Mesothelial cell of epicardium (in vitro differentiated cells): ENCODE data around the gene JUND. TPM values are rescaled to one million over a fixed set of nuclear protein-coding genes. Genes with fewer than 3 reads are reported as not detected.
A peak's percentile ranks its signal among the peaks of the same experiment; 100 is the strongest.

ENCODE experiments used
- DNase-seq, 2 experiments: peaks; one replicate each; pipeline ENCODE4 v3.0.0; 2021; ENCODE audit warnings: low spot score in 2 of 2; ENCODE audit not compliant: unreplicated experiment in 2 of 2
- H3K27ac Mint-ChIP-seq: 2 replicates; pipeline ENCODE4 v1.8.0; 2021; ENCODE audit warnings: mixed read lengths
- H3K27me3 Mint-ChIP-seq: 2 replicates; pipeline ENCODE4 v1.8.0; 2021; ENCODE audit warnings: low read depth, mixed read lengths
- H3K36me3 Mint-ChIP-seq: 2 replicates; pipeline ENCODE4 v1.8.0; 2021; ENCODE audit warnings: mixed read lengths
- H3K4me1 Mint-ChIP-seq: 2 replicates; pipeline ENCODE4 v1.8.0; 2021; ENCODE audit warnings: mixed read lengths
- H3K4me3 Mint-ChIP-seq: 2 replicates; pipeline ENCODE4 v1.8.0; 2021; ENCODE audit warnings: mild to moderate bottlenecking, moderate library complexity, mixed read lengths
- H3K9me3 Mint-ChIP-seq: 2 replicates; pipeline ENCODE4 v1.8.0; 2021; ENCODE audit warnings: mixed read lengths
- CTCF ChIP-seq: fragments of 200-600 bp; sonication (generic); IDR thresholded peaks from one replicate; pipeline ENCODE4 v1.5.0; 2021; ENCODE audit warnings: antibody characterized with exemption; ENCODE audit not compliant: unreplicated experiment
- total RNA-seq: library from RNA; stranded (reverse); gene quantifications from 3 replicates; pipeline ENCODE4 v1.2.1, GENCODE V29; 2021

JUND gene
- total RNA-seq, 1 donor from 2014 or later = 276 TPM

GRCh38 chr19:18322759-18323460 lies 41.5 kb upstream of the JUND start, which contains the start of gene LSM4:
LSM4 (minus strand) TSS chr19:18323076; CDS start chr19:18323020, 56 bp downstream.
- H3K27ac Mint-ChIP-seq = peak within 1 kb of the TSS; percentile 99
- no peaks in the 10 kb centered on the region for H3K36me3 Mint-ChIP-seq
- peaks cover 43% of the 10 kb centered on the region for H3K4me1 Mint-ChIP-seq
- H3K4me3 Mint-ChIP-seq = peak within 1 kb of the TSS; percentile 72
- TF ChIP-seq CTCF = no peak
- no peaks in the 10 kb centered on the region for H3K9me3 Mint-ChIP-seq
- H3K27me3 Mint-ChIP-seq = no peaks in the 10 kb centered on the region
- peak; percentile 98 to 99 for DNase-seq

- TF ChIP-seq CTCF = no peak
- H3K9me3 Mint-ChIP-seq = no peaks in the 10 kb centered on the region
- H3K4me1 Mint-ChIP-seq = peaks cover 47% of the 10 kb centered on the region
- H3K4me3 Mint-ChIP-seq = peak overlapping the region; percentile 72
- no peaks in the 10 kb centered on the region for H3K36me3 Mint-ChIP-seq
- no peaks in the 10 kb centered on the region for H3K27me3 Mint-ChIP-seq
- peak overlapping the region; percentile 99 for H3K27ac Mint-ChIP-seq
- DNase-seq = no peak
Measured at GRCh38 chr19:18322318-18322758, 40.9 kb upstream of the JUND start.

- Mint-ChIP-seq H3K27me3 (no peaks in the 10 kb centered on the region), H3K27ac (peak overlapping the region; percentile 99), H3K36me3 (no peaks in the 10 kb centered on the region), H3K4me3 (peak overlapping the region; percentile 72), H3K9me3 (no peaks in the 10 kb centered on the region), H3K4me1 (peaks cover 47% of the 10 kb centered on the region)
- TF ChIP-seq CTCF = no peak
- DNase-seq = no peak
Measured at GRCh38 chr19:18321734-18322102, 40.3 kb upstream of the JUND start.

GRCh38 chr19:18320865-18321733 lies 39.7 kb upstream of the JUND start:
- no peak for TF ChIP-seq CTCF
- DNase-seq = no peak
- Mint-ChIP-seq H3K9me3 (no peaks in the 10 kb centered on the region), H3K4me3 (peak overlapping the region; percentile 72), H3K27me3 (no peaks in the 10 kb centered on the region), H3K27ac (peak overlapping the region; percentile 99), H3K4me1 (peaks cover 47% of the 10 kb centered on the region), H3K36me3 (no peaks in the 10 kb centered on the region)

- Mint-ChIP-seq H3K4me1 (peaks cover 47% of the 10 kb centered on the region), H3K27me3 (no peaks in the 10 kb centered on the region), H3K27ac (peak overlapping the region; percentile 99), H3K4me3 (no peak overlapping the region), H3K9me3 (no peaks in the 10 kb centered on the region), H3K36me3 (no peaks in the 10 kb centered on the region)
- no peak for DNase-seq
- TF ChIP-seq CTCF = no peak
Measured at GRCh38 chr19:18319591-18320135, 38.2 kb upstream of the JUND start.
